Colonic mucosa (tissue), 4 donors: ENCODE data around the gene CHMP5. TPM values are rescaled to one million over a fixed set of nuclear protein-coding genes. Genes with fewer than 3 reads are reported as not detected.
"Not testable (repeated sequence)": the region's sequence is repeated elsewhere in the genome, so short reads cannot be mapped to it uniquely, and the experiment has no call there.

ENCODE experiments used
- DNase-seq: peaks from one replicate; pipeline ENCODE4 v3.0.0-alpha.2; 2020
- H3K27ac ChIP-seq: fragments of 200-600 bp; one replicate; pipeline ENCODE4 v1.8.0; 2021
- H3K27me3 ChIP-seq: fragments of 200-600 bp; one replicate; pipeline ENCODE4 v1.8.0; 2021
- H3K36me3 ChIP-seq: fragments of 200-600 bp; one replicate; pipeline ENCODE4 v1.8.0; 2021
- H3K4me1 ChIP-seq: fragments of 200-600 bp; one replicate; pipeline ENCODE4 v1.8.0; 2021; ENCODE audit warnings: mild to moderate bottlenecking
- H3K4me3 ChIP-seq: fragments of 200-600 bp; one replicate; pipeline ENCODE4 v1.8.0; 2021
- H3K9ac ChIP-seq, 2 donors: one replicate each; pipeline ENCODE4 v1.7.0; 2013; ENCODE audit warnings: control low read depth in 2 of 2, low read depth in 2 of 2, low read length in 2 of 2
- H3K9me3 ChIP-seq: fragments of 200-600 bp; one replicate; pipeline ENCODE4 v1.8.0; 2021
- intact Hi-C: fragments of 100-400 bp; cut with DNase I; formaldehyde crosslinking; loops from one replicate; pipeline ENCODE4 v1.14.1; 2022
- total RNA-seq, 2 donors: library from RNA; stranded (reverse); fragmentation: NEBNext Ultra II Directional in 1 of 2; extraction: Animal tissue kit (Norgen Biotek cat#: 25700) in 1 of 2; gene quantifications; one replicate each; pipeline ENCODE4 v1.2.1, GENCODE V29; 2021
- TF ChIP-seq, protein P1 (sequence below): fragments of 200-600 bp; IDR thresholded peaks from one replicate; pipeline ENCODE4 v1.8.0; 2022; ENCODE audit warnings: antibody characterized with exemption, mild to moderate bottlenecking
- donor health status: healthy.
- donor health status: DM: no; HTN: no; CAD: no.
- donor health status: DM: no; HTN: no; CAD: no.

The CHMP5 gene
- total RNA-seq, 2 donors from 2014 or later: 60.3 to 97.0 TPM

- Histone ChIP-seq H3K36me3 (peaks cover 9% of the 10 kb centered on the region), H3K27me3 (no peaks in the 10 kb centered on the region), H3K4me1 (no peaks in the 10 kb centered on the region), H3K9ac (no peak overlapping the region), H3K27ac (no peak overlapping the region), H3K9me3 (no peaks in the 10 kb centered on the region), H3K4me3 (no peak overlapping the region)
- TF ChIP-seq, protein P1, sequence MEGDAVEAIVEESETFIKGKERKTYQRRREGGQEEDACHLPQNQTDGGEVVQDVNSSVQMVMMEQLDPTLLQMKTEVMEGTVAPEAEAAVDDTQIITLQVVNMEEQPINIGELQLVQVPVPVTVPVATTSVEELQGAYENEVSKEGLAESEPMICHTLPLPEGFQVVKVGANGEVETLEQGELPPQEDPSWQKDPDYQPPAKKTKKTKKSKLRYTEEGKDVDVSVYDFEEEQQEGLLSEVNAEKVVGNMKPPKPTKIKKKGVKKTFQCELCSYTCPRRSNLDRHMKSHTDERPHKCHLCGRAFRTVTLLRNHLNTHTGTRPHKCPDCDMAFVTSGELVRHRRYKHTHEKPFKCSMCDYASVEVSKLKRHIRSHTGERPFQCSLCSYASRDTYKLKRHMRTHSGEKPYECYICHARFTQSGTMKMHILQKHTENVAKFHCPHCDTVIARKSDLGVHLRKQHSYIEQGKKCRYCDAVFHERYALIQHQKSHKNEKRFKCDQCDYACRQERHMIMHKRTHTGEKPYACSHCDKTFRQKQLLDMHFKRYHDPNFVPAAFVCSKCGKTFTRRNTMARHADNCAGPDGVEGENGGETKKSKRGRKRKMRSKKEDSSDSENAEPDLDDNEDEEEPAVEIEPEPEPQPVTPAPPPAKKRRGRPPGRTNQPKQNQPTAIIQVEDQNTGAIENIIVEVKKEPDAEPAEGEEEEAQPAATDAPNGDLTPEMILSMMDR: no peak
- DNase-seq: no peak
- intact Hi-C loops: no loop called here
Observed at GRCh38 chr9:33315371-33315770, 50.5 kb downstream of the CHMP5 start.

DNA sequence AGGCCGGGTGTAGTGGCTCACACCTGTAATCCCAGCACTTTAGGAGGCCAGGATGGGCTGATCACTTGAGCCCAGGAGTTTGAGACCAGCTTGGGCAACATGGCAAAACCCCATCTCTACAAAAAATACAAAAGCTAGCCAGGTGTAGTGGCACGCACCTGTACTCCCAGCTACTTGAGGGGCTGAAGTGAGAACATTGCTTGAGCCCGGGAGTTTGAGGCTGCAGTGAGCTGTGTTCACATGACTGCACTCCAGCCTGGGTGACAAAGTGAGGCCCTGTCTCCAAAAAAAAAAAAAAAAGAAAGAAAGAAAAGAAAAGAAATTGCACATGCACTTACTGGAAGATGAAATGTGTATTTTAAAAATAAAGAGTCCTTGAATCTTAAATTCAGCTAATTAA is 52.3 kb downstream of the CHMP5 start:
- H3K27me3 ChIP-seq, H3K4me3 ChIP-seq, DNase-seq, H3K9me3 ChIP-seq, H3K9ac ChIP-seq, intact Hi-C loops, H3K4me1 ChIP-seq, H3K27ac ChIP-seq: not testable (repeated sequence)
- peaks cover 16% of the 10 kb centered on the region for H3K36me3 ChIP-seq

GRCh38 chr9:33318225-33318624 is 53.4 kb downstream of the CHMP5 start:
- Histone ChIP-seq H3K9ac (no peak overlapping the region), H3K27ac (no peak overlapping the region), H3K4me1 (no peaks in the 10 kb centered on the region), H3K27me3 (no peaks in the 10 kb centered on the region), H3K4me3 (no peak overlapping the region), H3K36me3 (peaks cover 20% of the 10 kb centered on the region), H3K9me3 (no peaks in the 10 kb centered on the region)
- intact Hi-C loops: no loop called here
- TF ChIP-seq, protein P1: no peak
- no peak for DNase-seq

GRCh38 chr9:33318781-33319180 is 53.9 kb downstream of the CHMP5 start:
- H3K27me3 ChIP-seq: no peaks in the 10 kb centered on the region
- H3K36me3 ChIP-seq: peaks cover 20% of the 10 kb centered on the region
- TF ChIP-seq, protein P1: no peak
- H3K9me3 ChIP-seq: no peaks in the 10 kb centered on the region
- no peaks in the 10 kb centered on the region for H3K4me1 ChIP-seq
- intact Hi-C loops: no loop called here
- H3K9ac ChIP-seq: no peak overlapping the region
- no peak overlapping the region for H3K27ac ChIP-seq
- no peak overlapping the region for H3K4me3 ChIP-seq
- no peak for DNase-seq

- no peak for DNase-seq
- Histone ChIP-seq H3K36me3 (peaks cover 20% of the 10 kb centered on the region), H3K4me3 (no peak overlapping the region), H3K27ac (peak overlapping the region; percentile 3), H3K27me3 (no peaks in the 10 kb centered on the region), H3K9ac (no peak overlapping the region), H3K4me1 (no peaks in the 10 kb centered on the region), H3K9me3 (no peaks in the 10 kb centered on the region)
- intact Hi-C loops: no loop called here
- TF ChIP-seq, protein P1: no peak
Observed at GRCh38 chr9:33320230-33320567, 55.4 kb downstream of the CHMP5 start.

DNA sequence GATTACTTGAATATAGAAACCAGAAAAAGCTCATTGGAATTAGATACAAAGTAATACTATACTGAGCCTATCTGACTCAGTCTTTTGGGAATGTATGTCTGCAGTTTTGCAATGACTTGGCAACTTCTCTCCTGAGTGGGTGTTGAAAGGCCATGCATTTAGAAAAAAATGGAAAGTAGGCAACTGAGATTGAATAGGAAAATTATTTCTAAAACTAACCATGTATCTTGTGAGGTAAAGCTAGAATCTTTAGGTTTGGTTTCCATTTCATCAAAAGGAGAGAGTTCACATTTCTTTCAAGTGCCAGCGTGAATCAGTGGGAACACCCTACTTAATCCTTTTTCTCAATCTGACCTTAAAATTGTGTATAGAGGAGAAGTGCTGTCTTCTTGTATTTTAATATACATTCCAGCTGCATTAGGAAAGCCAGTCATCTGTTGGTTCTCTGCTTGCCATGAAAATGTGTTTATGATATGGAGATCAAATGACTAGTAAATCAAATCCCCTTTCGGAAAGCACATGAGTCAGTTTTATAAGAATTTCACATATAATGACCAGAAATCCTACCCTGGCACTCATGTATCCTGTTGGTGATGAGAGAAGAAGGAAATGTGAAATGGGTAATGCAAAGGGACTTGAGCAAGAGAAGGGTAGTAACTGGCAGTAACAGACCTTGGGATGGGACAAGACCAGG is 55.9 kb downstream of the CHMP5 start:
- no peak for DNase-seq
- no peaks in the 10 kb centered on the region for H3K4me1 ChIP-seq
- H3K27ac ChIP-seq: peak overlapping the region; percentile 3
- H3K9me3 ChIP-seq: no peaks in the 10 kb centered on the region
- intact Hi-C loops: no loop called here
- TF ChIP-seq, protein P1: no peak
- no peaks in the 10 kb centered on the region for H3K27me3 ChIP-seq
- no peak overlapping the region for H3K9ac ChIP-seq
- H3K36me3 ChIP-seq: peaks cover 20% of the 10 kb centered on the region
- H3K4me3 ChIP-seq: no peak overlapping the region
